GM15510 (cell line): ENCODE measurements around the gene FGD5.

Source experiments
- POLR2A ChIP-seq: IDR thresholded peaks from 3 replicates; pipeline ENCODE4 v1.6.1; 2011; ENCODE audit warnings: borderline replicate concordance; ENCODE audit not compliant: insufficient read length; ENCODE audit errors: extremely low read depth

Gene FGD5, protein sequence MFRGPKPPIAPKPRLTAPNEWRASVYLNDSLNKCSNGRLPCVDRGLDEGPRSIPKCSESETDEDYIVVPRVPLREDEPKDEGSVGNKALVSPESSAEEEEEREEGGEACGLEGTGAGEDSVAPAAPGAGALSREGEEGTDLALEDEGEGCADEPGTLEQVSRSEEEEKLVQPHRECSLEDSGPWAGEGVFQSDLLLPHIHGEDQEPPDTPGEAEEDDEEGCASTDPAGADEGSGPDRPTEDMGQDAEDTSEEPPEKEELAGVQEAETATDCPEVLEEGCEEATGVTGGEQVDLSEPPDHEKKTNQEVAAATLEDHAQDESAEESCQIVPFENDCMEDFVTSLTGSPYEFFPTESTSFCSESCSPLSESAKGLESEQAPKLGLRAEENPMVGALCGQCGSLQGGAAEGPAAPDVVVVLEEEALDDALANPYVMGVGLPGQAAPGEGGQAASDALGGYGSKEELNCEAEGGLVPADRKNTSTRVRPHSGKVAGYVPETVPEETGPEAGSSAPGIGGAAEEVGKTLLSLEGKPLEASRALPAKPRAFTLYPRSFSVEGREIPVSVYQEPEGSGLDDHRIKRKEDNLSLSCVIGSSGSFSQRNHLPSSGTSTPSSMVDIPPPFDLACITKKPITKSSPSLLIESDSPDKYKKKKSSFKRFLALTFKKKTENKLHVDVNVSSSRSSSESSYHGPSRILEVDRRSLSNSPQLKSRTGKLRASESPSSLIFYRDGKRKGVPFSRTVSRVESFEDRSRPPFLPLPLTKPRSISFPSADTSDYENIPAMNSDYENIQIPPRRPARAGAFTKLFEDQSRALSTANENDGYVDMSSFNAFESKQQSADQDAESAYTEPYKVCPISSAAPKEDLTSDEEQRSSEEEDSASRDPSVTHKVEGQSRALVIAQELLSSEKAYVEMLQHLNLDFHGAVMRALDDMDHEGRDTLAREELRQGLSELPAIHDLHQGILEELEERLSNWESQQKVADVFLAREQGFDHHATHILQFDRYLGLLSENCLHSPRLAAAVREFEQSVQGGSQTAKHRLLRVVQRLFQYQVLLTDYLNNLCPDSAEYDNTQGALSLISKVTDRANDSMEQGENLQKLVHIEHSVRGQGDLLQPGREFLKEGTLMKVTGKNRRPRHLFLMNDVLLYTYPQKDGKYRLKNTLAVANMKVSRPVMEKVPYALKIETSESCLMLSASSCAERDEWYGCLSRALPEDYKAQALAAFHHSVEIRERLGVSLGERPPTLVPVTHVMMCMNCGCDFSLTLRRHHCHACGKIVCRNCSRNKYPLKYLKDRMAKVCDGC (N-terminal part only)

DNA sequence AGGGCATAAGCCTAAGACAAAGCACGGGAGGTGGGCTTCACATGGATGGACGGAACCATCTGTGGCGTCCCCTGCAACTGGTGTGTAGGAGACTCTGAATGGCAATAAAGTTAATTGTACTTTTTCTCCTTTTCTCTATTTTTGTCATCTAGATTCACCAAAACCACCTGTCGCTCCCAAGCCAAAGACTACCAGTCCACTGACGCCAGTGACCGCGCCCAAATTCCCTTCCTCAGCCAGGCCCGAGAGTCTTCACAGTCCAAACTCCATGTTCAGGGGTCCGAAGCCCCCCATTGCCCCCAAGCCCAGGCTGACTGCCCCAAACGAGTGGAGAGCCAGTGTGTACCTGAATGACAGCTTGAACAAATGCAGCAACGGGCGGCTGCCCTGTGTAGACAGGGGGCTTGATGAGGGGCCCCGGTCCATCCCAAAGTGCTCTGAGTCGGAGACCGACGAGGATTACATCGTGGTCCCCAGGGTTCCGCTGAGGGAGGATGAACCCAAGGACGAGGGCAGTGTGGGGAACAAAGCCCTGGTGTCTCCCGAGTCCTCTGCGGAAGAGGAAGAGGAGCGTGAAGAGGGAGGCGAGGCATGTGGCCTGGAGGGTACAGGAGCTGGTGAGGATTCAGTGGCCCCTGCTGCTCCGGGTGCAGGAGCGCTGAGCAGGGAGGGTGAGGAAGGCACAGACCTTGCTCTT is at the start of gene FGD5:
Gene FGD5 (plus strand): TSS at position 159 of the 697 bp plus-strand sequence. CDS start 110 bp downstream, at position 269.
- TF ChIP-seq POLR2A, result no peak

DNA sequence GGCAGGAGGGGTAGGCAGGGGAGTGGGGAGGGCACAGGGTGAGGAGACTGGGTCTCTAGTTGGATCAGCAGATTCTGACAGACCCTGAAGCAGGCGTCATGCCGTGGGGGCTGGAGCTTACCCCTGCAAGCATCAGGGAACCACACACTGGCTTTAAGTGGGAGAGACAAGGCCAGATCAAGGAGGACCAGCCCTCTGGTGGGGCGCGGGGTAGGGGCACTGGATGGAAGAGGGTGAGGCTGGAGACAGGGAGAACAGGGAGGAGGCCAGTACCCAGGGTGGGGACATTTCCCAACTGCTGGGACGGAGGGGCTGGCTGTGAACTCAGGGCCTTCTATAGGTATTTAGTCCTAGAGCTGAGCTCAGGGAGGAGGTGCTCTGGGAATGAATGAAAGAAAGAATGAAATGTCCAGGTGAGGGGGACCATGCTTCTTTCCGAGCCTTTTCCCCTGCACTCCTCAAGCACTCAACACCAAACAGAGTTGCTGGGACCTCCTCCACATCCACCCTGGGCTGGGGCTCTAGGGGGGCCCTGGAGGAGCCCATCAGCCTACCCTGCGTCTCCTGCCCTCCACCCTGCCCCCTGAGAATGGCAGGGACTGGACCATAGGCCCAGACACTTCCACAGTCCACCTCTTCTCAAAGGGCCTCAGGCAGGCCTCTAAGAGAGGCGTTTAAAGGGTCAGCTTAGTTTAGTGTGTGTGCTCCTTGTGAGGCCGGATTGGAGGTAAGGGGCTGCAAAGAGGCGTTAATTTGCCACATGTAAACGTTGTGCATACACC is 49.0 kb upstream of the FGD5 start:
- no peak for TF ChIP-seq POLR2A

DNA sequence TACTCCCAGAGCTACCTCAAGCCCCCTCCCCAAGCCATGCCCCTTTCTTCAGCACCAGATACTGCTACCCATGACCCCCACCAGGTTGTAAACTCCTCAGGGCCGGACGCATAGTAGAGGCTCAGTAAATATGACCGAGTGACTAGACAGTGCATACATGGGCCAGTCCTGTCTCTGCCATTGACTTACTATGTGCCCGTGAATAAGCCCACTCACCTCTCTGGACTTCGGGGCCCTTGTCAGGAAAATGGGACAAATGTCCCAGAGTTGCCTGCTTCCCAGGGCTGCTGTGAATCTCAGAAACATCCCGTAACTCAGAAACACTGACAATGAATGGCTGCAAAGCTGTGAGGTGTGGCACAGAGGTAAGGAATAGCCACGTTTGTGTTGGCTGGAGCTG is 48.2 kb upstream of the FGD5 start:
- no peak for TF ChIP-seq POLR2A

DNA sequence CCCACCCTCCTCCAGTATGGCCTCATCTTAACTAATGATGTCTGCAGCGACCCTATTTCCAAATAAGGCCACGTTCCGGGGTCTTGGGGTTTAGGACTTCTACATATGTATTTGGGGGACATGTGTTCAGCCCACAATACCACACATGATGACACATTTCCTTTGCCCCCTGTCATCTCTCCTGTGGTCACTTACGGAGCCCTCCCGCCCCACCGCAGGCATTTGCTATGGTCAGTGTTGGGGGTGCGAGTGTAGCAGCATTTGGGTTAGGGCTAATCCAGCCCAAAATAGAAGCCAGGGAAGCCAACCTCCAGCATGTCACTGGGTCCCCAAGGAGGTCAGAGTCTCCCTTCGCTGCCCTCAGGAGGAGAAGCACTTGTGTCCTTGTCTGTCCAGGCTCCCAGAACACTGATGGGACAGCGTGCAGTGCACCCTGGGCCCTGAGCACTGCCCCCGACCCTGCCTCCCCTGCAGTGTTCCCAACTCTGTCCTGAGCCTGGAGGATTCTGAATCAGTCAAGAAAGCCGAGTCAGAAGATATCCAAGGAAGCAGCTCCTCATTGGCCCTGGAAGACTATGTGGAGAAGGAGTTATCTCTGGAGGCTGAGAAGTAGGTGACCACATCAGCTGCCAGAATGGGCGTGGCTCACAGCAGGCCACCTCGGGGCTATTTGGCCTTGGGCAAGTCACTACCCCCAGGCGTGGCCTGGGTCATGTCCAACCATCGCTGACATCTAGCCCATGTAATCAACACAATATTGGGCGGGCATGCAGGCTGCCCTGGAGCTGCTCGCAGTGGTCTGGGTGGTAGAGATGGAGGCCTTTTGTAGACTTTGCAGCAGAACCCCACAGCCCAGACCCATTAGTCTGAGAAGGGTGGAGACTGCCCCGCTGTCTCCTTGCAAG is 46.9 kb upstream of the FGD5 start:
- no peak for TF ChIP-seq POLR2A

DNA sequence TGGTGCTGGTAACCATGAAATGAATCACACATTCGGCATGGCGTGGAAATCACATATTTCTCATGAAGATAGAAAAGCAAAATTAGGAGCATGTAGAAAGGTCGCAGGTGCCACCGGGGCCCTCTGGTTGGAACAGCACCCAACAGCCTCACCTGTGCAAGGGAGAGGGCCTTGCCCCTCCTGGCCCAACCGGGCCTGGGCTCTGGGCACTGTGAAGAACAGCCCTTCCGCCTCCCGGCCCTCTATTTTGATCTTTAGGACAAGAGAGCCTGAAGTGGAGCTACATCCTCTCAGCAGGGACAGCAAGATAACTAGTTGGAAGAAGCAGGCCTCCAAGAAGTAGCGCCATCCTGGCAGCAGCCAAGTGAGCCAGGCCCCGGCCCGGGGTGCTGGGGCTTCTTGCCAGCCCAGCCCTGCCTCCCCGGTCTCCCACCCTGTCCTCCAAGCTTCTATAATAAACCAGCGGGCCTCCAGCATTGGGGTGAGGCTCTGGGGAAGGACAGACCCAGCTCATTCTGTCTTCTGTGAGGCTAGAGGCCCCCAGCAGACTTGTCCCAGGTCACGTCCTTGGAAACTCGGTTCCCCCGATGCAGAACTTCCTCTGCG is 46.1 kb upstream of the FGD5 start:
- TF ChIP-seq POLR2A, result no peak

DNA sequence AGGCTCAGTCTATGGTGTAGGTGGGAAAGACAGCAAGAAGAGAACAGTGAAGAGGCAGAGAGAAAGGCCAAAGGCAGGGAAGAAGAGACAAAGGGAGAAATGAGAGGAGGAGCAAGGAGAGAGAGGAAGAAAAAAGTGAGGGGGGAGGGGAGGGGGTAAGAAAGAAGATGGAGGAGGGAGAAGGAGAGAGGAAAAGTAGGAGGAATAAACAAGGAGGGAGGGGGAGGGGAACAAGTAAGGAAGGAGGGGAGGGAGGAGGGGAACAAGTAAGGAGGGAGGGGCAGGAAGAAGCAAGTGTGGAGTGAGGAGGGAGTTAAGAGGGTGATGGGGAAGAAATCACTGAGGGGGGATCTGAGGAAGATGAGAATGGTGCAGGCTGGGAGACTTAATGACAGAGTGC is 45.5 kb upstream of the FGD5 start:
- TF ChIP-seq POLR2A, result no peak

DNA sequence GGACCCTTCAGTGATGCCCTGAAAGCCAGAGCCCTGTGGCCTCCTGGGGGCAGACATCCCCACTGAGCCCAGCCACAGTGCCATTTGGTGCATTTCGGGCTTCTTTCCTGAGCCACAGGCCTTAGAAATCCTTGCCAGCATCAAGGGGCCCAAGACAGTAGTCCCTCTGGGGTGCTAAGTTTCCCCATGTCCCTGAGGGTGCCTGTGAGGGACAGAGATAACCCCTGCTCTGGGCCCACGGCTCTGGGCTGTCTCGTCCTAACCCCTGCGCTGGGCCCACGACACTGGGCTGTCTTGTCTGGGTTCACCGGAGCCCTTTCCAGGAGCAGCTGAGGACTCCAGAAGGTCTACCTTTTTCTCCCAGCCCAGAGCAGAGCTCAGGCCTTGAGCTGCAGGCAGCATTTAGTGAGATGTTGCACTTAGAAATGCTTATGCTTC is 45.1 kb upstream of the FGD5 start:
- TF ChIP-seq POLR2A, result no peak

DNA sequence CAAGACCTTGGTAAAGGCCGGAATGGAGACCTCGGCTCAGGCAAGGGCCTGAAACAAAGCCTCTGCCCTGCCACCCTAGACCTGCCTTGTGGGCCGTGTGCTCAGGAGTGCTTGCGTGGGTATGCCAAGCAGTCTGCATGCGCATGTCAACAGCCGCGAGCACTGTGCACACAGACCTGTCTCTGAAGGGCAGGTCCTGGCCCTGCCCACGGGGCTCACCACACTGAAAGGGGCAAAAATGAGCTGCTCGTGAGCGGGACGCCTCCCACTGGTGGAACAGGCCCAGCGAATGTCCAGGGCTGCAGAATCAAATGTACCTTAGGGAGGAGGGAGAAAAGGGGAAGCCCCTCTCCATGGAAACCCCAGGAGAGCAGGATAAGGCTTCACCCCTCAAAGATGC is 44.3 kb upstream of the FGD5 start:
- no peak for TF ChIP-seq POLR2A

DNA sequence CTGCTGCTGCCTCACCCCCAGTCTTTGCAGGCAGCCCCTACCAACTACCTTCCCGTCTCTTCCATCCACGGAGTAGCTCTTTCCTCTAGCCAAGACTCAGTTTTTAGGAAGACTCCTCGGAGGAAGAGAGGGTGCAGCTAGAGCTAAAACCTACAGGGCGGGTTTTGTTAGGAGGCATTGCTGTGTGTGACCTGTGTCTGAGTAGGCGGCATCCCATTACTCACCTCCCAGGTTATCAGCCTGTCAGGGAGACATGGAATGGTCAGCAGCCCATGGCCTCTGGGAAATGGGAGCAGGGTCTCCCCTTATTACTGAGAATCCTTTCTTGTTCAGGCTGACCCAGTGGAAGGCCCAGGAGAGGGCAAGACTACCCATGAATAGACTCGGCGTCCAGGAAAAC is 43.8 kb upstream of the FGD5 start:
- no peak for TF ChIP-seq POLR2A

DNA sequence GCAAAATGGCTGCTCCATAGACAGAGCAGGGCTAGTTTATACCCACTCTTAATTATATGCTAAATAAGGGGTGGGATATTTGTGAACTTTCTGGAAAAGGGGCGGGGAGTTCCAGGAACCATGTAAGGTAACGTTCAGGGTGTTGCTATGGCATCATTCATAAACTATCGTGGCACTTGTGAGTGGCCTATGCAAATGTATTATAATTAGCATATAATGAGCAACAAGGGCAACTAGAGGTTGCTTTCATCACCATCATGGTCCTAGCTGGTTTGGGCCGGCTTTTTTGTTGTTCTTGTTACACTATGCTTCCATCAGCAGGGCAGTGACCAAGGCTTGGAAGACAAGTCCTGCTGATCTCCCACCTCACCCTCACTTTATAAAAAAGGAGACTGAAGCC is 43.2 kb upstream of the FGD5 start:
- TF ChIP-seq POLR2A, result no peak

DNA sequence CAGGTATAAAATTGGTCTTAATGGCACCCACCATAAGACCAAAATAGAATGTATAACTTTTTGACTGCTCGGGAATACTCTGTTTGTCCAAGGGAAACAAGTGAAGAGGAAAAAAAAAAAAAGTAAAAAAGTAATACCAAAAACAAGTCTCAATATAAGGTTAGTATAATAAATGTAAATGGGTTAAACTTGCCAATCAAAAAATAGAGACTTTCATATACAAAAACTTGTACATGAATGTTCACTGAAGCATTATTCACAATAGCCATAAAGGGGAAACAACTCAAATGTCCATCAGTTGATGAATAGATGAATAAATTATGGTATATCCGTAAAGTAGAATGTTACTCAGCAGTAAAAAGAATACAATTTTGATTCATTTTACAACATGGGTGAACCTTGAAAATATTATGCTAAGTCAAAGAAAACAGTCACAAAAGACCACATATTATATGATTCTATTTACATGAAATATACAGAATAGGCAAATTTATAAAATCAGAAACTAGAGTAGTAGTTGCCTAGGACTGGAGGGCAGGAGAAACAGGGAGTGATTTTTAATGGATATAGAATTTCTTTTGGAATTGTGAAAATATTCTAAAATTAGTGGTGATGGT is 39.6 kb upstream of the FGD5 start:
- TF ChIP-seq POLR2A, result no peak
